GM21717 (cell line): ENCODE data around the gene MYO9A.
"Not testable (repeated sequence)": the region's sequence is repeated elsewhere in the genome, so short reads cannot be mapped to it uniquely, and the experiment has no call there.

Source experiments
- ATAC-seq: cut with Tn5 transposase; IDR thresholded peaks from one replicate; pipeline ENCODE4 v1.9.1; 2021; ENCODE audit warnings: mild to moderate bottlenecking, moderate library complexity; ENCODE audit not compliant: unreplicated experiment

The MYO9A gene

DNA sequence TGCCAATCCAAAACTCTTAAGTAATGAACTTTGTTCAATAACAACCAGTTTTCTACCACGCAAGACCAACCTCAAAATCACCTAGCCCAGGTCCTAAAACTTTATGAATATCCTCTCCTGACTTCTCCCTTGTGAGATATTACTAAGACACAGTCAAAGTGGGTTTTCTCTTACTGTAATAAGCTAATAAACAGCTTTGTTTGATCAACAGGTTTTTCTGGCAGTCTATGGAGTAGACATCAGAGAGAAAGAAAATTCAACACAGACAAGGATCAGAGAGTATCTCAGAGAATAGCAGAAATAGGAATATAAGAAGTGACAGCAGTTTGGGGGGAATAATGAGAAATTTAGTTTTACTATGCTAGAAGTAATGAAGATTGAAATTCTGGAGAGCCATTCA lies 228.0 kb downstream of the MYO9A start:
- ATAC-seq: no peak

DNA sequence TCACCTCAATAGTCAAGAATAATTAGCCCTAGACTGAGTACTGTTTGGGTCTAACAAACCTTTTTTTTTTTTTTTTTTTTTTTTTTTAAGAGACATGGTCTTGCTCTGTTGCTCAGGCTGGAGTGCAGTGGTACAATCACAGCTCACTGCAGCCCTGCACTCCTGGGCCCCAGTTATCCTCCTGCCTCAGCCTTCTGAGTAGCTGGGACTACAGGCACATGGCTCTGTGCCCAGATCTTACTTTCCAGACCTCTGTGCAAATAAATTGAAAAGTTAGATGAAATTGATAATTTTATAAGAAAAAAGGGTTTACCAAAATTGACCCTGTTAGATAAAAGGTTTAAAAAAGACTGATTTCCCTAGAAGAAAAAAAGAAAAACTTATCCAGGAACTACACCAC lies 228.6 kb downstream of the MYO9A start:
- ATAC-seq: no peak

DNA sequence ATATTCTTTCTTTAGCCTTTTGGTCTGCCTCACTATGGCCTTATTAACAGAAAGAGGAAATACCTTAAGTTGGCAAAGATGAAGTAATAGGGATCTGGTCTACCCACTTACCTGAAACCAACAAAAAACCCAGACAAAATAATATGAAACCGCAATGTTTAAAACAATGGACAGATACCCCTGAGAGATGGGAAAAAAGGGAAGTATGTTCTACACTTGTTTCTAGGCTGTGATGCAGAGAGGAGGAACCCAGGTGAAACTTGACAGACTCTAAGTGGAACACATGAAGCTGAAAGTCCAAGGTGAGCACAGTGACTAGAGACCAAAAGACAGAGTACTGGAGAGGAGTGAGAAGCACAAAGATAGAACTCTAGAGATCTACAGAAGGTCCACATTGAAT lies 229.2 kb downstream of the MYO9A start:
- peak; percentile 73 for ATAC-seq

DNA sequence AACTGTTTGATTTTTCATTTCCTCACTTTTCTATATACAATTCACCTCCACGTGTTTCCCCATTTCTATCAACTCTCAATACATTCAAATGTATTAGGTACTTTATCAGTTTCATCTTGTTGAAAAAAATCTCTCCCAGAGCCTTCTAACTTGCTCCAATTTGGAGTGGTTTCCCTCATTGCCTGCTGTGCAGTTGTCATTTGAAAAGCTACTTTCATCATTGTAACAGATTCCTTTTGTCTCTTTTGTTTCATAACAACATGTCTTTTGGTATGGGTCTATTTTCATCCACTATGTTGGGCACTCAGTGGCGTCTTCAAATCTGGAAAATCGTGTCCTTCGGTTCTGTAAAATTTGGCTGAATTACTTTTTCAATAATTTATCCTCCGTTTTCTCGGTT lies 232.6 kb downstream of the MYO9A start:
- ATAC-seq: no peak

DNA sequence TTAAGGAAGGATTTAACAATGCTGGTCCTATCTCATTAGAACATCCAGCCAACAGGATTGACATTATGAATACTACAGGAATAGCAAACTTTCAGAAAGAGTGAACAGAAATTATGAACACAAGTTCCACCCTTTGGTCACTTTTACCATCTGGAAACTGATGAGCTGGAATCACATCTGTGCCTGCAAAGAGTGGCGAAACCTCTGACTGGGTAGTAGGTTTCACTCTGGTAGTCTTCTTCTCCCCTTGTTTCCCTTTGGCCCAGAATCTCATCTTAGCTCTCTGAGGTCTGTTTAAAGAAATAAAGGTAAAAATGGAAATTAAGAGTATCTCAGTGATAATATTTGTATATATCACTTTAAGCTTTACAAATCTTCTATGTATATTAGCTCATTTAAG lies 234.5 kb downstream of the MYO9A start:
- peak; percentile 80 for ATAC-seq

DNA sequence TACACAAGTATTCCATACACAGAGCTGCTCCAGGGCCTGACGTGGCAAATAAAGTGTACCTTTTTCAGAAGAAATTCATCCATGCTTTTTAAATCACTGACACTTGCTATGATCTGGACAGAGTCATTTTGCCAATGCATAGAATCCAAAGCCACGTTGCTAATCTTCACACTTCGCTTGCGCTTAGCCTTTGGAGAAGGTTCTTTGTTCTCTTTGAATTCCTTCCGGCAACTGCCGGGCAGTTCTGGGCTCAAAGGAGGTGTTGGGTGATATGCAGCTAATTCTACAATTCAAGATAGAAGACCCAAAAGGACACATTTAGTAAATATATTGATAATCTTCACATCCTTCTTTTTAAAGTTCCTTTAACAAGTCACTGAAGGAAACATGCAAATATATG lies 237.7 kb downstream of the MYO9A start:
- no peak for ATAC-seq

DNA sequence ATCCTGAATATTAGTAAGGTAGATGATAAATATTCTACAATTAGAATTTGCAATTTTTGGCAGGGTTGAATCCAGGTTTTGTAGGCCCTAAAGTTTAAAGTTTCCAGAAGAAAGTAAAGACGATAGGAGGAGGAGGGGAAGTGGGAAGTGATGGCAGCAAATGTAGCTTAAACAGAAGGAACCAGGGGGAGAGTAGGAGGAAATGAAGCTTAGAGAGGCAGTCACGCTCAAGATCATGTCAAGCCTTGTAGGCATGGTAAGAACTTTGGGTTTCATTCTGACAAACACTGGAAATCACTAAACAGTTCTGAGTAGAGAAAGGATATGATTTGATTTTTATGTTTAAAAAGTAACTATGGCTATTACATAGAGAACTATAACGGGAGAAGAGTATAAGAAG lies 243.7 kb downstream of the MYO9A start:
- no peak for ATAC-seq

DNA sequence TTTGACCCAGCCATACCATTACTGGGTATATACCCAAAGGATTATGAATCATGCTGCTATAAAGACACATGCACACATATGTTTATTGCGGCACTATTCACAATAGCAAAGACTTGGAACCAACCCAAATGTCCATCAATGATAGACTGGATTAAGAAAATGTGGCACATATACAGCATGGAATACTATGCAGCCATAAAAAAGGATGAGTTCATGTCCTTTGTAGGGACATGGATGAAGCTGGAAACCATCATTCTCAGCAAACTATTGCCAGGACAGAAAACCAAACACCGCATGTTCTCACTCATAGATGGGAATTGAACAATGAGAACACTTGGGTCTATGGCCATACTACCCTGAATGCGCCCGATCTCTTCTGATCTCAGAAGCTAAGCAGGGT lies 259.7 kb downstream of the MYO9A start:
- ATAC-seq: not testable (repeated sequence)

DNA sequence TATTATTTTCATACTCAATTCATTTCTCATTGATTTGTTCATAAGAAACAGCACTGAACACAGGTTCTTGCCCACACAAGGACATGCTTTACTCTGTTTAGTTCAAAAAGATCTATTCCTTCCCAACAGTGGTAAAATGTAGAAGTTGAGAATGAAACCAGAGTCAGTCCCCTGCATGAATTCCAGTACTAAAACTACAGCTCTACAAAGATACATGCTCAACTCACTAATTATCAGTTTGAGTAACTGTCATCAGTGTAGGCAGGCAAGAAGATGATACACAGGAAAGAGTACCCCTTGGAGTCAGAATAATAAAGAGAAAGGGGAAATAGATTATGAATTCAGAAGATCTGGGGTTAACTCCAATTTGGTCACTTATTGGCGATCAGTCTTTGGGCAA lies 264.4 kb downstream of the MYO9A start:
- ATAC-seq: no peak

DNA sequence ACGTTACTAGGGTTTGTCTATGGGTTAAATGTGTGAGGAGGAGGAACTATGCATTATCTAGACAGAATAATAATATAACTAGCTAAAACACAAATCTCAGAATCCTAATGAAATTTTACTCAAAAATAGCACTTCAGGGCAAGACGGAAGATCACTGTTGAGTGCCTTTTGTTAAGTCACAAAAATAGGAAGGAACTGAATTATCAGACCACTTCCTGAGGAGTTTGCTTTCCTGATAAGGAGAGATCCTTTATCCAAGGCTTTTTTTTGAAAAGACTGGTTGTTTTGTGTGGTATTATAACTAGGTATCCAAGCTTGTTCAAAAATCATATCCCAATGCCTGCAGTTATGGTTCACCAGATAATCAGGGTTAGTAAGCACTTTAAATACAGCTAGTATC lies 273.0 kb downstream of the MYO9A start:
- no peak for ATAC-seq

DNA sequence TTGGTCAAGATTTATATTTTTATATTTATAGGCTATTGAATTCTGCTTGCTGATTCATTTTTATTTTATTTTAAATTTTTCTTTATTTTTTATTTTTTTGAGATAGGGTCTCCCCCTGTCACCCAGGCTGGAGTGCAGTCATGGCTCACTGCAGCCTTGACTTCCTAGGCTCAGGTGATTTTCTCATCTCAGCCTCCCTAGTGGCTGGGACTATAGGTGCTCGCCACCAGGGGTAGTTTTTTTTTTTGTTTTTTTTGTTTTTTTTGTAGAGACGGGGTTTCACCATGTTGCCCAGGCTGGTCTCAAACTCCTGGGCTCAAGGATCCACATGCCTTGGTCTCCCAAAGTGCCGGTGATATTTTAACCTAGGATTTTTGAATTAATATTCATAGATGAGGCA lies 276.4 kb downstream of the MYO9A start:
- no peak for ATAC-seq

DNA sequence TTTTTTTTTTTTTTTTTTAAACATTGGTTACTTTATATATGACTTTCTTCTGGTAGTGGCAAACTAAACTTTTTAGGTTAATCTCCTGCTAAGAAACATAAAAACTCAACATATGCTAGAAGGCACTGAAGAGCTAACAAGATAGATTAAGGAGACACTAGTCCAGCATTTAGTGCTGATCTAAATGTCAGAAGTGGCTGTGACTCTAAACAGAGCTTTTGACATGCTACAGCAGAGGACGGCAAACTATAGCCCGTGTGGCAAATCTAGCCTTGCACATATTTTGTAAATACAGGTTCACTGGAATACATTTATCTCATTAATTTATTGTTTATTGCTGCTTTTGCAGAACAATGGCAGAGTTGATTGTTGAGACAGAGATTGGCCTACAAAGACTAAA lies 287.0 kb downstream of the MYO9A start:
- no peak for ATAC-seq

DNA sequence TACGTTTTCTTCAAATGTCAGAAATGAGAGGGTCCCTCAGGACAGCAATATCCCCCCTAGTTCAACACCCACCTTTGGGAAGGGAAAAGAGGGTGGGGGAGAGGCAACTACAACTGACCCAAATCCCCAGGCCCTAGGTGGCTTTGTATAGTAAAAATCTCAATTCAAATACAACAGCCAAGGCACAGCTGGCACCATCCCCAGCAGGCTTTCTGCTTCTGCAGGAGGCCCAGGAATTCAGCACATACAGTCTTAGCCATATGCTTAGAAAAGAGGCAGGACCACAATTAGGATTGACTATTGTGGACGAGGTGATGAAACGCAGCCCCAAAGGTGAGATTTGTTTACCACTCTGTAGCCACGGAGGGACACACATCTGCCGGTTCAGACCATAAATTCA lies 291.8 kb downstream of the MYO9A start:
- no peak for ATAC-seq

DNA sequence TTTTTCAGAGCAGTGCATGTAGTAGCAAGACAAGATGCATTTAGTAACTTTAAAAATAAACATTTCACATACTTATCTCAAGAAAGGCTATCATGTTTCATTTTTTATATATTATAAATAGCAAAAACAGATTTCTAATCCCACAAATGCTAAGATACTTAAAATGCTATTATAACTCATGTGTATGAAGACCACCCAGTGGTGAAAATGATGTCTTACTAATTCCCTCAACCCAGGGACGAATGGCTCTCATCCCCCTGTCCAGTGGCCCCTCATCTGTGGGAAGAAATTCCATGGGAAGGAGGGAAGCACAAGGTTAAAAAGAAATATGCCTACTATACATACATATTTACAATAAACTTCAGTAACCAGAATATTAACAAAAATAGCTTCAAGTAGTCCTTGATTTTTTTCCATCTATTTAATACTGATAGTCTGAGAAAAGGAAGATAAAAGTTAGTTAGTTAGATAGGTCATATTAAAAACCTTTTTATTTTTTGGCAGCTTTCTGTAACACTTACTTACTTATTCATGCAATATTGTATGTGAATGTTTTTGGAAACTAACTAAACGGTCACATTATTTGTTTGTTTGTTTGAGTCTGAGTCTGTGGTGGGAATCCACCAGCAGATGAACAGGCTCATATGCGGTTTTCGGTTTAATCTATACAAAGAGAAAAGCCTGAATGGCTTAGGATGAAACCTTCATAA lies 292.8 kb downstream of the MYO9A start:
- ATAC-seq: no peak

DNA sequence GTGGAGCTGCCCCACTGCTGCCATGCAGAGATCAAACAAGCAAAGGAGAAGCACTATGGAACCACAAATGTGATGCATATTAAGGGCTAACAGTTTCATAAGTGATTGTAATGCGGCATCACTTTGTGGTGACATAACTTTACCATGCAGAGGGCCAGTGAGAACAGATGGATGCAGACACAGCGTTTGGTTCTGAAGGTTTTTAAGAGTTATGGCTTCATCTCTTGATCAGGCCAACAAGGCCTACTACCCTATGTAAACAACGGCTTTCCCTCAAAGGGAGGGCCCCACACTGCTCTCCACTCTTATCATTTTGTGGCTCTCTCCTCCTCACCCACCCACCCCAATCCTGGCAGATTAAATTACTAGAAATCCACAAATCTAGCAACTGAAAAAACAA lies 294.1 kb downstream of the MYO9A start:
- ATAC-seq: no peak

DNA sequence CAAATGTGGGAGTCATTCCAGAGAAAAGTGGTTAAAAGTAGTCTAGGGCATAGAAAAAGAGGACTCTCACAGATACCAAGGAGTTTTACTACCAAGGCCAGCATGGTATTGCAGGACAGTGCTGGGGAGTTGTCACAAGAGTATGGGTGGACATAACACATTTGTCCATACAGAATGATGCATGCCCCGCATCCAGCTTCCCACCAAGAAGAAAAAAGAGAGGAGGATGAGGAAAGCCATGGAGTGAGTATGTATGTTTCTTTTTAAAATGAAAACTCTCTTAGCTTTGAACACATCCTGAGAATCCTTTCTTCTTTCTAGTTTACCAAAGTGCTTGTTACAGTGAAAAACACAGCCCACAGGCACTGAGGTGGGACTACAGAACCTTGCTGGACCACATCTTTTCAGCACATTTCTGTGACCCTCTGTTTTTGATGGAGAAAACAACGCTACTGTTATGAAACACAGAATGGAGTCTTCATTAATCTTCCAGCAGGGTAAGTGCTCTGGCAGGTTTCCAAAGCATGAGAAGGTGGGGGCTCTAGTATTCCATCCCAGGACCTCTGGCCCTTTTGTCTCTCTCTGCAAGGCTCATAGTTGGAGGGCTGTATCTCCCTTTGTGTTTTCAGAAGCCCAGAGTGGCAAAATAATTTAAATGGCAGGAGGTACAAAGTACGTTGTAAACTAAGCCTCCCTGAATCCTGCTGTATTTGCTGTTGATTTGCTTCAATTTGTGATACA lies 294.9 kb downstream of the MYO9A start:
- ATAC-seq: no peak

DNA sequence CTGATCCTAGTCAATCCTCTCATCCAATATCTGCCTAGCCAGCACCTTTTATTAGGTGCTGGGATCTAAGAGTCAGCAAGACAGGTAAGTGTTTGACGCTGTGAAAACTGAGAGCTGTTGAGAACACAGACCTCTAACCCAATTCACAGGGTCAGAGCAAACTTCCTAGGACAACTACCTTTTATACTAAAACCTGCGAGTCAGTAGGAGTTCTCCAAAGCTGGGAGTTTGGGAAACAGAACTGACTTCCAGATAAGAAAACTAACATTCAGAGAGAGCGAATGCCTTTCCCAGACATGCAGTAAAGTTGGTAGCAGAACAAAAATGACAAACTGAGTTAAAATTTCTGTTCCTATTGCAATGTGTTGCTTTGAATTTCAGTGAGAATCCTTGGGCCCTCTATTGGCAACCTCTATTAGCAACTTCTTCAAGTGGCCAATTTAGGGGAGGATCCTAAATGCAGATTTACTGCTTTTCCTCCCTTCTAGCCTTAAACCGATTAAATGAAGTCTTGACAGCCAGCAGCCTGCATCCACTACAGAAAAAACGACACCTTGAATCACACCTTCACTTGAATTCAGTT lies 296.3 kb downstream of the MYO9A start:
- ATAC-seq: no peak

DNA sequence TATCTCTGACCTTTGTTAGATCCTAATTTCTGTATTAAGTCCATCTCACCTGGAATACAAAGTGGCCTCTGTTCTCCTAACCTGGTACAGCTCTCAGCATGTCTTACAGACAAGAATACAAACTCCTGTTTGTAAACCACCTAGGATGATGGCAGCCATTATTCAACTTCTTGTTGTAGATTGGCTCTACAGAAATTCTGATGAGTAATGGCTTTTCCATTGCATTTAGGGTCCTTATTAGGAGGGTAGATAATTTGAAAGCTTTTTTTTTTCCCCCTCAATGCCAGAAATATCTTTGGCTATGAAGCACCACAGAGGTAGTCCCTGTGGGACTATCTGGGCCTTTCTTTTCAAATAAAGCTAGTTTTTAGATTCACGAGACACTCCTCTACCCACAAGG lies 297.8 kb downstream of the MYO9A start:
- ATAC-seq: no peak

DNA sequence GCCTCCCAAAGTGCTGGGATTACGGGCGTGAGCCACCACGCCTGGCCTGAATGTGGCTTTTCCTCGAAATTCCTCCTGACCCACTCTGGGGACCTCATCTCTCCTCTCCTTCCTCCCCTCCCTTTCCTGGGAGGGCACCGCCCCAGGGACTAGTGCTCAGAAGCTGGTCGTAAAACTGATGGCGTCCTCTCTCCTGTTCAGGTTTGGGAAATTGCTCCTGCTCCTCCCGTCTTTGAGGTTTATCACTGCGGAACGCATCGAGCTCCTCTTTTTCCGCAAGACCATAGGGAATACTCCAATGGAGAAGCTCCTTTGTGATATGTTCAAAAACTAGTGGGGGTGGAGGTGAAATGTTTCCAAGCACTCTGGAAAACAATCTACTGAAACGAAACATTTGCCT lies 300.6 kb downstream of the MYO9A start:
- no peak for ATAC-seq

DNA sequence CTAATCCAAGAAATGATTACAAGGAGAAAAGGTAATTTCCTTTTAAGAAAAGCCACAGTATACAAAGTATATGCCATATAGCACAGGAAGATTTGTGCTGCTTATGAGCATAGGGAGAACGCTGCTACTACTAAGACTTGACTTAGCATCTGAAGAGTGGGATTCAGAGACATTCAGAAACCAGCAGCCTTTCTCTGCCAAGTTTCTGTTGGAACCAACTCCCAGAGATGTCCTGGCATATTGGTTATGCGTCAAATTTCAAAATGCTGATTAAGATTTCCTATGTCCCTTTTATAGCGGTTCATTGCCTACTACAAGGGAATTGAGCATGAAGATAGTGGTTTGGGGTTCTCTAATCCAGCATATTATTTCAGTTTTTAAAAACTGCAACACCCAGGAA lies 302.6 kb downstream of the MYO9A start:
- no peak for ATAC-seq

DNA sequence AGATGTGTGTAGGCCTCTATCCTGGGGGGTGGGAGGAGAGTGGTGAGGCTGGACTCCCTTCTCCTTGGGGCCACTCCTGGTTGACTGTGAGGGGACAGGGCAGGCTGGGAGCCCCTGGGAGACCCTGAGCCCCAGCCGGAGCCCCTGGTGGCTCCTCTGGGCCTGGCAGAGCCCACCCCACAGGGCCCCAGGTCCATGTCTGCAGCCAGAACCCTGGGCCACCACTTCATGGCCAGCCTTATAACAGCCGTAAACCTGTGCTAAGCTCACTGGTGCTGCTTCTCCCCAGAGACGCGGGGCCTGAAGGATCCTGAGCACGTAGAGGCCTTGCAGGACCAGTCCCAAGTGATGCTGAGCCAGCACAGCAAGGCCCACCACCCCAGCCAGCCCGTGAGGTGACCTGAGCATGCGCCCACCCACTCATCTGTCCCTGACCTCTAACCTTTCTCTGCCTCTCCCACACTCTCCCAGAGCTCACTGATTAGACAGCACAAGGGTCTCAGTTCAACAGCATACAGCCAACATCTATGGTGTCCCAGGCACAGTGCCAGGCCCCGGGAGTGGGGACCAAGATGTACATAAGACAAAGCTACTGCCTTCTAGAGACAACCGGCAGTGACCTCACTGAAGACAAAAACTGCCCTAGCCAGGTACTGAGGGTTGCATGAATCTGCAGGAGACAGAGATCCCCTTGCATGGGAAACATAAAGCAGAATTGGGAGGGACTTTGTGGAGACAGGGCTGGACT lies 304.1 kb downstream of the MYO9A start:
- ATAC-seq: no peak
